HuH-7 (cell line): ENCODE data around the gene SLF1.
A peak's percentile ranks its signal among the peaks of the same experiment; 100 is the strongest.
"Not testable (repeated sequence)": the region's sequence is repeated elsewhere in the genome, so short reads cannot be mapped to it uniquely, and the experiment has no call there.

Experiments
- DNase-seq: peaks from one replicate; pipeline ENCODE4 v3.0.0; 2011; ENCODE audit warnings: low spot score

Gene SLF1

DNA sequence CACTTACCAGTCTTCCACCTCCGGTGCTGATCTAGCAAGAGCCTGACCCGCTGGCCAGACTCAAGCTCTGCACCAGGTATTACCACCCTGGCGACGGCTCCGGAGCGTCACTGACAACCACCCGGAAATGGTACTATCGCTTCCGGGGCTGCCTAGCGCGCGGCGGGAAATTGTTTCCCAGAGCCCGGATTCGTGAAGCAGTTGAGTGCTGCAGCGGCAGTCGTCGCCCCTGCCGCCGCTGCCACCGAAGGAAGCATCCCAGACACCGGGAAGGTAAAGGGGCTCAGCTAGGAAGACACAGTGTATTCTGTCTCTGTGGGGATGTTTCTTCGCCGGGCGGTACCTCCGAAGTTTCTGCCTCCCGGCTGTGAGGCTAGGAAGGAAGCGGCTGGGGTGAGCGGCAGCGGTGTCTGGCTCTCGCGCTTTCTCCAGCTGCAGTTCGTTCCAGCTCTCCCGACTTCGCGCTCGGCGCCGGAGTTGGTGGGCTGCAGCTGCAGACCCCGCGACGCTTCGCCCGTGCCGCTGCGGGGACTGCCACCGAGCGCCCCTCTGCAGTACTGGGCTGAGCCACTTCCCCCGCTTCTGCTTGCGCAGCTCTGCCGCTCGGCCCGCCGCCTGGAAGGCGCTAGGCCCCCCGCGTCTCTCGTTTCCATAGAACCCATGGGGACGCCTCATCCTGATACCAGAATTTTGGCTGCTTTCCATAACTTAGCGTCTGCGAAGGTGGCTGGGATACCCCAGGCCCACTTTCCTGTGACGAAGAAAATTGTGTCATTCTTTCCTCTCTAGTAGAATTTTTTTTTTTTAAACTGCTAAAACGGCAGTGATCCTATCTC is at the start of gene SLF1, which contains the start of gene KIAA0825:
Gene SLF1, plus strand, starts transcription at position 177 of the 836 bp plus-strand sequence. CDS start 10,142 bp downstream, outside the sequence.
Gene KIAA0825, minus strand, starts transcription at position 112 of the 836 bp plus-strand sequence. CDS start 81,478 bp downstream, outside the sequence.
- DNase-seq: peak; percentile 80

DNA sequence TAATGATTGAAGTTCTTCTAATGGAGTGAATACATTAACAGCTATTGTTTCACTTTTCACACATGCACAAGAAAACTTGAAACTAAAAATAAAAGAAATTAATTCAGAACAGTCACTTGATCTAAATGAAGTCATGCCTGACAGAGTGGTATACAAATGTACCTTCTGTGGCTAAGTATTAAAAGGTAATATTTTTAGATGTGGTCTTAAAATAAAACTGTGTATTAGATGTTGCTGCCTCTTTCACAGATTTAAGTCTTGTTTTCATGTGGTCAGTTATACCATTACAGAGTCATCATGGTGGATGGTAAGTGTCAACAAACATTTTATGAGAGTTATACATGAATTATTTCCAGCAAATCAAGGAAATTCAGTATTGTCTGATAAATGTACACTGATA is 47.1 kb upstream of the SLF1 start:
- DNase-seq: no peak

DNA sequence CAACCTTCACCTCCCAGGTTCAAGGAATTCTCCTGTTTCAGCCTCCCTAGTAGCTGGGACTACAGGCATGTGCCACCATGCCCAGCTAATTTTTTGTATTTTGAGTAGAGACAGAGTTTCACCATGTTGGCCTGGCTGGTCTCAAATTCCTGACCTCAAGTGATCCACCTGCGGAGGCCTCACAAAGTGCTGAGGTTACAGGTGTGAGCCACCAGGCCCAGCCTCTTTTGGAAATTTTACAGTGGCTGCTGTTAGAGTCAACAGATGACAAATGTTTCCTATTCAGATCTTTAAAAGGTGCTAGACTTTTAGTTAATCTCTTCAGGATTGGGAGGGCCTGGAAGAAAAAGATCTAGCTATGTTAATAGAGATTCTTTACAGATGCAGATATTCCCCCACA is 45.1 kb upstream of the SLF1 start:
- not testable (repeated sequence) for DNase-seq

- no peak for DNase-seq
Measured at GRCh38 chr5:94575196-94575595, 43.3 kb upstream of the SLF1 start.

DNA sequence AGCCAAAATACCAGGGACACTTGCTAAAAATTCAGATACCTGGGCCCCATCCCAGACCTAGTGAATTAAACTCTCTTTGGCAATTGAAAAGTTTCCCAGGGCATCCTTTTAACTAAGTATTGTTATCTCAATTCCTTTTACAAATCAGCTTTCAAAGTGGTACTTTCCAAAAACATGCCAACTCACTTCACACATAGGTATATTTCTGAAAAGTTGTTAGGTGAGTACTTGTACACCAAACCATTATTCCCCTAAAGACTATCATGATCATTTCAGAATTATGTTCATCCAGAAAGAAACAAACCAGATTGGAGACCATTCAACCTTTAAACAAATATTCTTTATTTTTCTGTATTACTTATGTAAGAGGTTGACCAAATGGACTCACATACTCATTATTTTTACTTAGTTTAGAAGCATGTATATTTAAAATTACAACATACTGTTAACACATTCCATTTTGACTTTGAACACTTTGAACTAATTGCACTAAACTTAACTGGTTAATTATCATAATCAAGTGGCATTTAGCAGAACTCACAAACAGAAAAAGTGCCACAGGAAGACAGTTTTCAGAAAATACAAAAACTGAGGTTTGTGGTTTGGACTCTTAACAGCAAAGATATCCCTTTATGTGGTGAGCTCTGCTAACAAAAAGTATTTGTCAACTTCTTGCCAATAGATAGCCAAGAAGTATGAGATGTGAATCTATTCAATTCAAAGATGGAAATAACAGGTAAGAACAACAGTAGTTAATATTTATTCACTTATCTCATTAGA is 40.8 kb upstream of the SLF1 start:
- no peak for DNase-seq

GRCh38 chr5:94595281-94595840 is 23.1 kb upstream of the SLF1 start:
- DNase-seq: no peak

DNA sequence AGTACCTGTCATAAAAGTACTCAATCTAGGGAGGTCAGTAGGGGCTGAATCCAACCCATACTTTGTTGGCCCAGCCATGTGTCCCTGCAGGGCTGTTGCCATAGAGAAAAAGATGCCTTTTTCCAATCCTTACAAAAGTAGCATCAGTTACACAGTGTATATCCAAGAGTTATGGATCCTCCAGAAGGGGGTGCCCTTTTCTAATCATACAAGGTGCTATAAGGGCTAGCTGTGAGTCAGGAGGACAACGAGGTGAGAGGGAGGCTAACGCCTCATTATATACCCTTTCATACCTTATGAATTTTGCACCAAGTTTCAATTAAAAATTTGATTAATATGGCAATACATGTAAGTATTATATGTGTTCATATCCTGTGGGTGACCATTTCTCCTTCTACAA is 4.9 kb upstream of the SLF1 start:
- no peak for DNase-seq

DNA sequence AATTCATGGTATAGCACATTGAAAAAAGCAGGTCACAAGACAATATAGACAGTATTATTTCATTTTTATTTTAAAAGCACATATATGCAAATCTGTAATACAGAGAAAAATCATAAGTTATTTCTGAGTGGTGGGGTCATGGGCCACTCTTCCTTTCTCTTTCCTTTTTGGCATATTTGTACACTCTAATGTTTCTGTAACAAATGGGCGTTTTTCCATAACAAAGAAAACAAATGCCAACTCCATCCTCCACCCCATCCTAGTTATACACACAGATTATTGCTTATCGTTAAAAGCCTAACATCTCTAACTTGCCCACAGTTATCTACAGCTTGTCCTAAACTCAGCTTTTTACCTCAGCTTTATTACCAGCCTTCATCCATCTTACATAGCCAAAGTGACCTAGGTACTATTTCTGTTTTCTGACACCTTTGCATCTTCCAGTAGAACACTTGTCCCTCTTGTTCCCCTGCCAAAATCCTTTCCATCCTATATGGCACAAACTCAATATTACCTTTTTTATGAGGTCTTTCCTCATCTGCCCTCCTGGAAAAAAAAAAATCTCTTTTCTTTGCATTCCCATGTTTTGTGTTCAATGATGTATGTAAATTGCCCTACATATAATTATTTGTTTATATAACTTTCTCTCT is 4.2 kb upstream of the SLF1 start:
- no peak for DNase-seq

GRCh38 chr5:94615862-94616261 is 2.6 kb upstream of the SLF1 start:
- no peak for DNase-seq

DNA sequence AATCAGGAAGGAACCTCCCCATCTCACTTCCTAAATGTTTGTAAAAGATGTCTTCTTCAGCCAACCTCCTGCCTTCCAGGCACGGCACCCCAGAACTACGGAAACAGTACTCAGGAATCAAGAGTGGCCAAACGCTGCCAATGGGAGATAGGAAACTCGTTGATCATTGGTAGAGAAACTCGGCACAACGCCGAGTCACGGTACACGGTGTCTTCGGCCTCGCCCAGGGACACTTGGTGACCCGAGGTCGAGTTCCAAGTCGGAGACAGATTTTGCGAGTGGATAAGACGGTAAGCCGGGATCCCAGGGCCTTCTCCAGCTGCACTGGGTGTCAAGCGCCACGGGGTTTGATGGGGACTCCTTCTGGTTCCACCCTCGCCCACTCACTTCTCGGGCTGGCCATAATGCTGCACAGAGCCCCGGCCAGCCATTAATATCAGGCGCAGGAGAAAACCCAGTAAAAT is 408 bp upstream of the SLF1 start:
- DNase-seq: peak; percentile 13

- DNase-seq: no peak
Measured at GRCh38 chr5:94620256-94620655, 1.8 kb downstream of the SLF1 start.

DNA sequence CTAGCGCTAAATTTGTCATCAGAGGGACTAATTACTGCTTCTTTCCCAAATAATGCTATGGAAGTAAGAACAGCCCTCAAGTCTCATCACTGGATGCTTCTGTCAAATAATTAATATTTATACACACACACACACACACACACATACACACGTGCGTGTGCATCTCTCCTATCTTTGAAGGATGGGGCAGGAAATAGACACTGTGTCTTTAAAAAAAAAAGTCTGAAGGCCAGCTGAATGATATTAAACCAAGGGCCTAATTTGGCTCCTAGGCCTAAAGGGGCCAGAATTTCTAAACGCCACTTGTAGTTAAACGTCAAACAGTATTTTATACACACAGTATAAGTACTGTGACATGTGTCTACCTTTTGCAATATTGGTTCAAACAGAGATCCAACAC is 3.3 kb downstream of the SLF1 start:
- no peak for DNase-seq

GRCh38 chr5:94623011-94623410 is 4.5 kb downstream of the SLF1 start:
- no peak for DNase-seq

GRCh38 chr5:94623877-94624276 is 5.4 kb downstream of the SLF1 start:
- DNase-seq: no peak

GRCh38 chr5:94627191-94627590 is 8.7 kb downstream of the SLF1 start:
- no peak for DNase-seq

DNA sequence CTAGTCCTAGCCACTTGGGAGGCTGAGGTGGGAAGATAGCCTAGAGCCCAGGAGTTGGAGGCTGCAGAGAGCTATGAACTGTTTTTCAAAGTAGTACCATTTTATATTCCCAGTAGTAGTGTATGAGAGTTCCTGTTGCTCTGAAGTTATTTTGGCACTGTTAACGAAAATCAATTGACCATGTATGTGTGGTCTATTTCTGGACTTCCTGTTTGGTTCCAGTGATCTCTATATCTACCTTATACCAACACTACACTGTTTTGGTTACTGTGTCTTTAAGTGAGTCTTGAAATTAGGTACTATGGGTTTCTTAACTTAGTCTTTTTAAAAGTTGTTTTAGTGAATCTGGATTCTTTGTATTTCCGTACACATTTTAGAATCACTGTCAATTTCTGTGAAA is 13.6 kb downstream of the SLF1 start:
- no peak for DNase-seq

- no peak for DNase-seq
Measured at GRCh38 chr5:94640176-94640575, 21.7 kb downstream of the SLF1 start.

DNA sequence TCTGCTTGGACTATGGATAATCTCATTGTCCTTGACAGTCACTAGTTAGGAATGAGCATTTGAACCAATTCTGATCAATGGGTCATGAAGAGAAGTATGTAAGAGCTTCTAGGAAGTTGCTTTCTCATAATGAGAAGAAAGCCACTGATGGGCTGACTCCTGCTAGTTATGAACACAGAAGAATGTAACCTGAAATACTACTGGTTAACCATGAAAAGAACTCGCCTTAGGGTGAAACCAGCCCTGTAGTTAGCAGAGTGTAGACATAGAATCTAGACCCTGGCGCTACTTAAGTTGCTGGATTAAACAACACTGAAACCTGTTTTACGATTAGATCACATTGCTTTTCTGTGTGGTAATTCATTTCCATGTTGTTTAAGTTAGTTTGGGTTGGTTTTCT is 26.6 kb downstream of the SLF1 start:
- DNase-seq: no peak

DNA sequence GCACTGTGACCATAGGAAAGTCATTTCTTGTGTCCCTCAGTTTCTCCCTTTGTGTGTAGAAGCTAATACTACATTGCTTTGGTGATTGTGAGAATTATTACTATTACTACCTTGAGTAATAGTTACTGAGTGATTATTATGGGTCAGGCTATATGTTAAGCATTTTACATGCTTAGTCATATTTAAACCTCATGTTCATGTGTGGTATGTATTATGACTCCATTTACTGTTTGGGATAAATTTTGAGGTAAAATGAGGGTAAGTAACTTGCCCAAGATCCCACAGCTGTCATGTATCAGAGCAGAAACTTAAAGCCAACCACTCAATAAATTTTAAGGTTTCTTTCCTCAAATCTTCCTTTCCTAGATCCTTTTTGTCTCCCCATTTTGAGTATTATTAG is 28.3 kb downstream of the SLF1 start:
- no peak for DNase-seq

- DNase-seq: no peak
Measured at GRCh38 chr5:94649874-94650273, 31.4 kb downstream of the SLF1 start.

DNA sequence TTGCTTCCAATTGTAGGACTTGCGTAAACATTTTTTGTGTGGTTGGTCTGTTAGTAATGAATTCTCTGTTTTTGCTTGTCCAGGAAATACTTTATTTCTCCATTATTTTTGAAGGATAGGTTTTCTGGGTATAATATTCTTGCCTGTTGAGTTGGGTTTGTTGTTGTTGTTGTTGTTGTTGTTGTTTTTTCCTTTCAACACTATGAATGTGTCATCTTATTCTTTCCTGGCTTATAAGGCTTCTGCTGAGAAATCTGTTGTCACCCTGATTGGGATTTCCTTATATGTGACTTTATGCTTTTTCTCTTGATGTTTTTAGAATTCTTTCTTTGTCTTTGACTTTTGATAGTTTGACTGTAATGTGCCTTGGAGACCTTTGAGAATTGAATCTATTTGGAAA is 39.8 kb downstream of the SLF1 start:
- no peak for DNase-seq

- no peak for DNase-seq
Measured at GRCh38 chr5:94660506-94660905, 42.0 kb downstream of the SLF1 start.
